HG02642 (cell line): Measurements from ENCODE around the gene TCP10L.

Experiments
- ATAC-seq: cut with Tn5 transposase; IDR thresholded peaks from one replicate; pipeline ENCODE4 v1.9.1; 2021; ENCODE audit warnings: mild to moderate bottlenecking; ENCODE audit not compliant: unreplicated experiment, poor library complexity

Gene TCP10L

GRCh38 chr21:32529679-32530078, 55.6 kb downstream of the TCP10L start:
- ATAC-seq, result no peak

- no peak for ATAC-seq
Measured at GRCh38 chr21:32525282-32525681, 60.0 kb downstream of the TCP10L start.

- ATAC-seq, result no peak
Measured at GRCh38 chr21:32523988-32524719, 61.2 kb downstream of the TCP10L start.
